HG02885 (cell line): ENCODE data around the gene P3H4.
"Not testable (repeated sequence)": the region's sequence is repeated elsewhere in the genome, so short reads cannot be mapped to it uniquely, and the experiment has no call there.

Experiments used
- ATAC-seq: cut with Tn5 transposase; IDR thresholded peaks from one replicate; pipeline ENCODE4 v1.9.1; 2021; ENCODE audit warnings: mild to moderate bottlenecking; ENCODE audit not compliant: unreplicated experiment, poor library complexity

P3H4 gene, protein sequence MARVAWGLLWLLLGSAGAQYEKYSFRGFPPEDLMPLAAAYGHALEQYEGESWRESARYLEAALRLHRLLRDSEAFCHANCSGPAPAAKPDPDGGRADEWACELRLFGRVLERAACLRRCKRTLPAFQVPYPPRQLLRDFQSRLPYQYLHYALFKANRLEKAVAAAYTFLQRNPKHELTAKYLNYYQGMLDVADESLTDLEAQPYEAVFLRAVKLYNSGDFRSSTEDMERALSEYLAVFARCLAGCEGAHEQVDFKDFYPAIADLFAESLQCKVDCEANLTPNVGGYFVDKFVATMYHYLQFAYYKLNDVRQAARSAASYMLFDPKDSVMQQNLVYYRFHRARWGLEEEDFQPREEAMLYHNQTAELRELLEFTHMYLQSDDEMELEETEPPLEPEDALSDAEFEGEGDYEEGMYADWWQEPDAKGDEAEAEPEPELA

DNA sequence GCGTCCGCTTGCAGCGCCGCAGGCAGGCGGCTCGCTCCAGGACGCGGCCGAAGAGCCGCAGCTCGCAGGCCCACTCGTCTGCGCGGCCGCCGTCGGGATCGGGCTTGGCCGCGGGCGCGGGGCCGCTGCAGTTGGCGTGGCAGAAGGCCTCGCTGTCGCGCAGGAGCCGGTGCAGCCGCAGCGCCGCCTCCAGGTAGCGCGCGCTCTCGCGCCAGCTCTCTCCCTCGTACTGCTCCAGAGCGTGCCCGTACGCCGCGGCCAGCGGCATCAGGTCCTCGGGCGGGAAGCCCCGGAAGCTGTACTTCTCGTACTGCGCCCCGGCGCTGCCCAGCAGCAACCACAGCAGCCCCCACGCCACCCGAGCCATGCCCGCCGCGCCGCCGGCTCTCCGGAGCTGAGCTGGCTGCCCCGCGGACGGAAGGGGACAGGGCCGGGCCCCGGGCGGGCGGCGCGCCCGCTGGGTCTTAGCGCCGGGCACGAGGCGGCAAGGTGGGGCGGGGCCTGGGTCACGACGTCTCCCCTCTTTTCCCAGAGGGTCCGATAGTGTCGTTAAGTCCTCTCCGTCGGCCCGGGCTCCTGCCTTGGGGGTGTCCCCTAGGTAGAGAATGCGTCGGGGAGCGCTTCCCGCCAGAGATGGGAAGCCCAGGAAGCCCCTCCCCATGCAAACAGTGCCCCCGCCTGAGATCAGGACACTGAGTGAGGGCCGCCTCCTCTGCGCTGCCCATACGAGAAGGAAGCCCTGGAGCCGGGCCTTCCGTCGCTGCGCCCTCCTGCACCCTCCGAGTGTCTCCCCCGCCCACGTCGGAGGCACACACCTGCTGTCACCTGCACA lies at the start of gene P3H4:
P3H4 (minus strand) TSS at position 401 of the 832 bp plus-strand sequence; CDS start at position 367, 34 bp downstream.
- ATAC-seq = peak; percentile 69

DNA sequence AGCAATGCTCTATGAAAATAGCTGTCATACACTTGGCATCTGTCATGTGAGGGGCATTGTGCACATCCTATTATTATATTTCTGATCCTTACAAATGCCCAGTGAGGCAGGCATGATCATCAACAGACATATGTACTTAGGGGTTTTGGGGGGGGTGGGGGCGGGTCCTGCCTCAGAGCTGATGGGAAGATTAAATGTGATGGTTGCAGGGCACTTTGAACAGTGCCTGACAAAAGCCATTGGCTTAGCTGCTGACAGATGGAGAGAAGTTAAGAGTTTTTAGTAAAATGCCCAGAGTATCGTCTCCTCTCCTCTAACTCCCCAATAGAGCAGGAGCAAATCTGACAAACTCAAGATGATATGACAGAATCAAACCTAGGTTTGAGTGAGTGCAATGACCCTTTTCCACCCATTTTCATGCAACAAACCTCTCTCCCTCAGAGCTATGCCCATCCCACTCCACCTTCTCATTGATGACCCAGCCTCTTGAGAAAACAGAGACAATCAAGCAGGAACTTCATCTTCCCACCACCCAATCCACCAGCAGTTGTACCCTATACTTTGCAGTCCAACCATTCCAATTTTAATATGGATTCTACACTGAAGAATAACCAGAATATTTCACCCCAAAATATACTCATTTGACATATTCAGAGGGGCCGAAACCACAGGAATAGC lies 48.6 kb upstream of the P3H4 start:
- ATAC-seq = no peak

DNA sequence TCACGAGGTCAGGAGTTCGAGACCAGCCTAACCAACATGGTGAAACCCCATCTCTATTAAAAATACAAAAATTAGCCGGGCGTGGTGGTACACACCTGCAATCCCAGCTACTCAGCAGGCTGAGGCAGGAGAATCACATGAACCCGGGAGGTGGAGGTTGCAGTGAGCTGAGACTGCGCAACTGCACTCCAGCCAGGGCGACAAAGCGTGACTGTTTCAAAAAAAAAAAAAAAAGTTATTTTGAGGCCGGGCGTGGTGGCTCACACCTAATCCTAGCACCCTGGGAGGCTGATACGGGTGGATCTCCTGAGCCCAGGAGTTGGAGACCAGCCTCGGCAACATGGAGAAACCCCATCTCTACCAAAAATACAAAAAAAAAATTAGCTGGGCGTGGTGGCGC lies 39.6 kb upstream of the P3H4 start:
- ATAC-seq = not testable (repeated sequence)

DNA sequence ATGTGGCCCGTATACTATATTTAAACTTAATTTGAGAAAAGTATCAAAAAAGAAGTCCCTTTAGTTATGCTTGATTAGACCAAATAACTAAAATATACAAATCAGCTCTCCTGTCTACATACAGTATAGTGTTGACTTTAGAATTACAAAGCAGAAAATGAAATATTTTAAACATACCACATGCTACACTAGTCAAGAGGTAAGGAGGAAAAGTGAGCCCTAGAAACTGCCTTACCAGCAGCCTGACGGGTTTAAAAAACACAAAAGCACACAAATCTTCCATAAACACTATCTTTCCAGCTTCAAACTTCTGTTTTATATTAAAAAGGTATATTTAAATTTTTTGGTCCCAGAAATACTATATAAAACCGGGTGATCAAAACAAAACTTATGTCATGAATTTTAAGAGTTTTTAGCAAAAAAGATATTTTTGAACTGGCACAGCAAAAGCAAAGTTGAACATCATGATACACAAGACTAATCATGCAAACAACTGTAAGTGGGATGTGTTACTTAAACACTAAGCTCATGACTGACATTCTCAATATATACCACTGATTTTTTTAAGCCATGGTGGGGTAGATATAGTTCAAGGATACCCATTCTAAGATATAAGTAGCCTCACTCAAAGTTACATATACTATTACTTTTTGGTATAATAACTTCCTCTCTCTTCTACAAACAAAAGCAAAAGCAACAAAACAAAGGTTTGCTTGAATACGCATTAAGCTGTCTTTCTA lies 37.7 kb upstream of the P3H4 start:
- ATAC-seq = no peak

DNA sequence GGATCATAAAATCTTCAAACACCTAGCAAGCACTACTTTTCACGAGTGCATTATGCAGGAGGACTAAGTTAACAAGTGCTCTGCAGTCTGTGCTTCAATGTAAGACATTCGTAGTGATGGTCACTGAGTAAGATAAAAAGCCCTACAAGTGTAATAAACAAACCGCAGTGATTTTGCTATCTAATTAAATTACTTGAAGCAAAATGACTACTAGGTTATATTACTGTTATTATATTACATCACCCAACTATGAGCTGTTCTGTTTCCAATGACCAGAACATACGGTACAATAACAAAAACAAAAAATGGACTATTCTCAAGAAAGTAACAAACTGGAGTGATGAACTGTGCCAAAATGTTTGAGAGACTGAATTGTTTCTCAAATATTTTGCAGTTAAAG lies 37.0 kb upstream of the P3H4 start:
- ATAC-seq = no peak

DNA sequence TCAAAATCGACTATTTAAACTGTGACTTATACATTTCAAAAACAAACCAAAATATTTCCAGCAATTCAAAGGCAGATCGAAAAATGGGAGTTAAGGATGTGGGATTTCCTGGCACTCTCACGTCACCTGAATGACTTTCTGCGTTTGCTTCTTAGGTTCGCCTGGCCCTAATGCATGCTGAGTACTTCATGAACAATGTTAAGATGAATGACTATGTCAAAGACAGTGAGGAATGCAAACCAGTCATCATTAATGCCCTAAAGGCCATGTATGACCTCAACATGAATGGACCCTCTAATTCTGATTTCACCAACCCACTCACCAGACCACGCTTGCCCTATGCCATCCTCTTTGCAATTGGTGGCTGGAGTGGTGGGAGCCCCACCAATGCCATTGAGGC lies 33.2 kb upstream of the P3H4 start:
- no peak for ATAC-seq

DNA sequence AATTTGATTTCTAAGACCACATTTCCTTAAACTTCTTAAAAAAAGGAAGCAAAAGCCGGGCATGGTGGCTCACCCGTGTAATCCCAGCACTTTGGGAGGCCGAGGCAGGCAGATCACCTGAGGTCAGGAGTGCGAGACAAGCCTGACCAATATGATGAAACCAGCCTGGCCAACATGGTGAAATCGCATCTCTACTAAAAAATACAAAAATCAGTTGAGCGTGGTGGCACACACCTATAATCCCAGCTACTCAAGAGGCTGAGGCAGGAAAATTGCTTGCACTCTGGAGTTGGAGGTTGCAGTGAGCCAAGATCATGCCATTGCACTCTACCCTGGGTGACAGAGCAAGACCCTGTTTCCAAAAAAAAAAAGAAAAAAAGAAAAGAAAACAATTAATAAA lies 29.0 kb upstream of the P3H4 start:
- not testable (repeated sequence) for ATAC-seq

DNA sequence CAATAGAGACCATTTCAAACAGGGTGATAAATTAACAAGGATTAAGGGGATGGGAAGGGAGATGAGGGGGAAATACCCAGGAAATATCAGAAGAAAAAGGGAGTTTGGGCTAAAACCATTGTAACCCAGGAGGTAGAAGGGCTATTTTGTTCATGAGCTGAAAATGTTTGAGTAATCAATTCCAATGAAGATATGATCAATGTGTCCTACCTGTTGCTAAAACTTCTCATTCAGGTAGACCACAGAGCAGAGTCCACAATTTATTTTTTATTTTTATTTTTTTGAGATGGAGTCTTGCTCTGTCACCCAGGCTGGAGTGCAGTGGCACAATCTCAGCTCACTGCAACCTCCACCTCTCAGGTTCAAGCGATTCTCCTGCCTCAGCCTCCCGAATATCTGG lies 27.7 kb upstream of the P3H4 start:
- ATAC-seq = not testable (repeated sequence)

DNA sequence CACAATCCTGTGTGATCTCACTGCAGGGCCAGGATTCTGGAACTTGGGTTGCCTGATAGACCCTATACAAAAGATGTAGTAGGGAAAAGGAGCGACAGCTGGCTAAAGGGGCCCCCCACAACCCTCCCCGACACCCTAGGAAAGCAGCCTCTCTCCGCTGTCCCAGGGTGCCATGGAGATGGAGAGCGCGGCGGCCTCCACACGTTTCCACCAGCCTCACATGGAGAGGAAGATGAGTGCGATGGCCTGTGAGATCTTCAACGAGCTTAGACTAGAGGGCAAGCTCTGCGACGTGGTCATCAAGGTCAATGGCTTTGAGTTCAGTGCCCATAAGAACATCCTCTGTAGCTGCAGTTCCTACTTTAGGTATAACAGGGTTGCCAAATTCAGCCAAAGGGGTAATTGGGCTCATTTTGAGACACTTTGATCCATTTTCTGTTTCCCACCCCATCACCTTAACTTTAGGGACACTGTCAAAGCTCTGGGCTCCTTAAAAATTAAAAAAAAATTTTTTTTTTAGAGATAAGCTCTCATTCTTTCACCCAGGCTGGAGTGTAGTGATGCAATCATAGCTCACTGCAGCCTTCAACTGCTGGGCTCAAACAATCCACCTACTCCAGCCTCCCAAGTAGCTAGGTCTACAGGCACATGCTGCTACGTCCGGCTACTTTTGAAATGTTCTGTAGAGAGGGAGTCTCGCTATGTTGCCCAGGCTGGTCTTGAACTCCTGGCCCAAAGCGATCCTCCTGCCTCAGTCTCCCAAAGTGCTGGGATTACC lies 26.2 kb upstream of the P3H4 start, which contains the start of gene KLHL10:
KLHL10 (plus strand) TSS at position 65 of the 778 bp plus-strand sequence; CDS start at position 173, 108 bp downstream.
- ATAC-seq = no peak

DNA sequence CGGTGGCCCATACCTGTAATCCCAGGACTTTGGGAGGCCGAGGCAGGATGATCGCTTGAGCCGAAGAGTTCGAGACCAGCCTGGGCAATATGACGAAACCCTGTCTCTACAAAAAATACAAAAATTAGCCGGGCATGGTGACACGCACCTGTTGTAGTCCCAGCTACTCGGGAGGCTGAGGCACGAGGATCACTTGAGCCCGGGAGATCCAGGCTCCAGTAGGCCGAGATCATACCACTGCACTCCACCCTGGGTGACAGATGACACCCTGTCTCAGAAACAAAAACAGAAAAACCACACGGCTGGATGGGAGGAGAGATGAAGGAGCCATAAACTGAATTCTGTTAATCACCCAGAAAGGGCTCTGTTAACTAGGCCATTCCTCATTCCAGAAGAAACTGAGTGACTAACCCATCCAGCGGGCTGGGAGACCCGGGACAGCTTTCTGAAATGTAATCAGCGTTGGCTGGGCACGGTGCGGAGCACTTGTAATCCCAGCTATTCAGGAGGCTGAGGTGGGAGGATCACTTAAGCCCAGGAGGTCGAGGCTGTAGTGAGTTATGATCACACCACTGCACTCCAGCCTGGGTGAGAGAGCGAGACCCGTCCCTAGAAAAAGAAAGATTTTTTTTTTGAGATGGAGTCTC lies 24.9 kb upstream of the P3H4 start:
- ATAC-seq = no peak

DNA sequence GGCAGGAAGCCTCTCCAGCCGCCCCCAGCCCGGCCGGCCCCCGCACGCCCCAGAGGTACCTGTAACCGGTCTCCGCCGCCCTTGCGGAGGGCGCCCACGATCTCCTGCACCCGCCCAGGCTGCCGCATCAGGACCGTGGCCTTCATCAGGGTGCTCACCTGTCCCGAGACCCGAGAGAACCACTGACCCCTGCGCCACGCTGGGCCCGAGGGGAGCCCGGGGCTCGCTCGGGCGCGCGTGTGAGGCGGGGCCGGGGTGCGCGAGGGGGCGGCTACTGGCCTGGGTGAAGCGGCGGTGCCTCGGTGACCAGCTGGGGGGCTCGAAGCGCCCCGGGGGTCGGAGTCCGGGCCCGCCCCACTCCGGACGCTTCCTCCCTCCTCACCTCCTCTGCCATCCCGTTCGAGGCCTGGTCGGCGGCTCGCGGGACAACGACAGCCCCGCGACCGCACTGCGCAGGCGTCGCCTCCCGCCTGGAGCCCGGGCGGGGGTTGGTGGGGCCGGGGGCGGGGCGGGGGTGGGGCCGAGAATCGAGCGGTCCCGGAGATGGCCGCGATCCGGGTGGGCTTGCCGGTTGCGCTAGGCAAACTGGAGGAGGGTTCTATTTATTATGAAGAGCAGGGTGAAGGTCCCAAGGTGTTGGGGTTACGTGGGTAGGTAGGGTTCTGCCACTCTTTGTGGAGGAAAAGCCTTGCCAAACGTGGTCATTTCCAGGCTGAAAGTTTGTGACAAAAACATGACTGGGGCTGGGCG lies 24.2 kb upstream of the P3H4 start, which contains the start of gene NT5C3B:
NT5C3B (minus strand) TSS at position 433 of the 750 bp plus-strand sequence; CDS start at position 394, 39 bp downstream.
- ATAC-seq = peak; percentile 48

DNA sequence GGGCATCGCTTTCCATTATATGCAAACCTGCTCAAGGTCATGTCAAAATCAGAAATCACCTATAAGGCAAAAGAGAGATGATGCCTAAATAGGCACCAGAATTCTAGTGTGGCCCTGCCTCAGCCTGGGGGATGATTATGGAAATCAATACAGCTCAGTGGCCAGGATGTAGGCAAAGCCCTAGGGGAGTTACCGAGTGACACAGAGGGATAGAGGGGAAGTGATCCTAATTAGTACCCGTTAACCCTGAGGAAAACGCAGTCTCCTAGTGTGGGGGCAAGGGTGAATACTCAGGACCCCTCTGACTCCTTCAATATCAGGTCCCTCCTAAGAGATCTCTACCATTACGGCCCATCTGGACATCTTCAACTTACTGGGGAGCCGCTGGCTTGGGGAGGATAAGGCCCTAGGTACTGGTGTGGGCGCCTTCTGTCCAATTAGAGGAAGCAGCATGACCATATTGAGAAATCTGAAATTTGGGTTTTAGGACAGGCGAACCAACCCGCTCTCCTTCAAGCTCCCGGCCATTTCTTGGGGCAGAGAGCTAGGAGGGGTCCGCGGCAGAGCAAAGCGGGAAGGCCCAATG lies 23.6 kb upstream of the P3H4 start:
- peak; percentile 23 for ATAC-seq

DNA sequence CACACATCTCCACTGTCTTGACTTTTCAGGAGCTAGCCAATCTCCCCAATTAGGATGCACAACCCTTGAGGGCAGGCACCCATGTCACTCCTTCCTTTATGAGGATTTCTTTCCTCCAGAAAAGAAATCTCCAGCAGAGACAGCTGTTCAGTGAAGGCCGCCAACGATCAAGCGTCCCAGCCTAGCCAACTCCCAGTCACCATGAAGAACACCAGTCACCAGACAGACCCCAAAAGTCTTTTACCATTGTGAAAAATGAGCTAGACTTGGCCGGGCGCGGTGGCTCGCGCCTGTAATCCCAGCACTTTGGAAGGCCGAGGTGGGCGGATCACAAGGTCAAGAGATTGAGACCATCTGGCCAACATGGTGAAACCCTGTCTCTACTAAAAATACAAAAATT lies 18.2 kb upstream of the P3H4 start:
- ATAC-seq = not testable (repeated sequence)

DNA sequence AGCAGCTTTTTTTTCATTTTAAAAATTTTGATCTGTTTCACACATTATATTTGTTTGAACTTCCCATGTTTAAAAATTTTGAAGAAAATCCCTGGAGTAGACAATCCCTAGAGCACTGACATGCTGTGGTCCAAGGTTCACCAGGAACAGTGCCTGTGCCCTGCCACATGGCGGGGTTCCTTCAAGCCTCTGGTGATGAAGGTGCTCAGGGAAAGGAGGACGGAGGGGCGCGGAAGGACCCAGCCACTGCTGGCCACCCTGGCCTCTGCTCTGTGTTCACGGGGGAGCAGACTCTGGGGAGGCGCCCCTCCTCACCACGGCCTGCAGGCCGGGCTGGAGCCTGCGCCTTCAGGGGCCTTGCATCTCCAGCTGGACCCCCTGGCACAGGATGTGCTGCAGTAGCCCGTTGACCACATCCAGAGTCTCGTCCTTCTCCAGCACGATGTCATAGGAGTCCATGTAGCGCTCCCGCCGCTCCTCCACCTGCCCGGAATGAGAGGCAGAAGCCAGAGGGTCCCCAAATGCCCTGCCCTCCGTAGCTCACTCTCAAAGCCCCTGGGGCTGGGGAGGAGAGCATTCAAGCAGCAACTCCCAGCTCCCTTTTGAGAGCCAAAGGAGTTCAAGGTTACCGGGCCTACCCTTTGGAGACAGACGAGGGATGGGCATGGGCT lies 13.6 kb upstream of the P3H4 start:
- no peak for ATAC-seq

DNA sequence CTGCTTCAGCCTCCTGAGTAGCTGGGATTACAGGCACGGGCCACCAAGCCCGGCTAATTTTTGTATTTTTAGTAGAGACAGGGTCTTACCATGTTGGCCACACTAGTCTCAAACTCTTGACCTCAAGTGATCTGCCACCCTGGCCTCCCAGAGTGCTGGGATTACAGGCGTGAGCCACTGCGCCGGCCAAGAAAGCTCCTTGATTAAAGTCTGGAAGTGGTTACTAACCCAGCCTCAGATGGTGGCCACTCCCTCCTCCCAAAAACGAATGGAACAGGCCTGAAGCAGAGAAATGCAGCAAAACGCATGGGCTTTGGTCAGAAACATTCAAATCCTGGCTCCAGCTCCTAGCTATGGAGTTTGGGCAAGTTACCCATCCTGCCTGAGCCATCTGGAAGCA lies 12.3 kb upstream of the P3H4 start:
- no peak for ATAC-seq

DNA sequence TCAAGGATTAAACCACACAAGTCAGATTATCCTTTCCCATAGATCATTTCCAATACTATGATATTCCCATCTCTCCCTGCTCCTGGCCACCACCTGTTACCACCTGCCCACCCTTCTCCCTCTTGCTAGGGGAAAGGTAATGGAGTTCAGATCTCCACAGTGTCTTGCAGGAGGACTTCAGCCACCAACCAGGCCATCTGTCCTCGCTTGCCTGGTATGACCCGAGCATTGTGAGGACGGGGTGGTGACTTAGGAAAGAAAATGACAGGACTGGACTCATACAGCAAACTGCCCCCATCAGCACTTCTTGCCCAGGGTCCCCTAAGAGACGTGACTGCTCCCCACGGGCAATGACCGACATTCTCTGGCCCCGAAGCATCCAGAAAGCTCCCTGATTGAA lies 11.8 kb upstream of the P3H4 start:
- ATAC-seq = no peak

DNA sequence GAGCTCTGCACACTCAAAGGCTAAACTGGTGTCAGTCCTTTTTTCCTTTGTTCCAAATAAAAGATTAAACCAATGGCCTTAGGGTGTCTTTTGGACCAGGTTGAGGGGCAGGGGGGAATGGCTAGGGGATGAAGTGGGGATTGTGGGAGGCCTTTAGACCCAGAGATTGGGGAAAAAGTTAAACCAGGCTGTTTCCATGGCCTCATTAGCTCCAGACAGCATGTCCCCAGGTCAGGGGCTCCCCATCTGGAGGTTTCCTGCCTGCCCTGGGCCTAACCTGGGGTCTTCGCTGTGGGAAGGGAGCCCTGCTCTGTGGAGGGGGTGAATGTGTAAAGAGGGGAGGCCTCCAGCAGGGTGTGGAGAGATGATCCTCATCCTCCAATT lies 11.4 kb upstream of the P3H4 start:
- ATAC-seq = no peak
